CD4-positive, CD25-positive, alpha-beta regulatory T cell (primary cell): ENCODE data around the gene IER2. TPM values are rescaled to one million over a fixed set of nuclear protein-coding genes. Genes with fewer than 3 reads are reported as not detected.
A peak's percentile ranks its signal among the peaks of the same experiment; 100 is the strongest.

ENCODE experiments used
- ATAC-seq, 2 donors: fragments of 150-1000 bp; cut with Tn5 transposase; one replicate each; pipeline ENCODE4 v1.10.0; 2021; ENCODE audit warnings: low read depth in 2 of 2, moderate number of reproducible peaks in 2 of 2, moderate library complexity in 1 of 2
- DNase-seq, 3 donors: peaks; one replicate each; pipeline versions ENCODE4 v3.0.0 to v3.0.0-alpha.2; 2012 to 2022; ENCODE audit warnings: mixed read lengths in 1 of 3
- H3K27ac ChIP-seq: one replicate; pipeline ENCODE4 v1.7.0; 2013; ENCODE audit warnings: mild to moderate bottlenecking, low read length; ENCODE audit not compliant: insufficient read depth, poor library complexity, severe bottlenecking
- H3K27me3 ChIP-seq: one replicate; pipeline ENCODE4 v1.7.0; 2013; ENCODE audit warnings: low read length; ENCODE audit not compliant: control insufficient read depth, insufficient read depth
- H3K36me3 ChIP-seq: one replicate; pipeline ENCODE4 v1.7.0; 2013; ENCODE audit warnings: mild to moderate bottlenecking, low read length, moderate library complexity; ENCODE audit not compliant: control insufficient read depth, insufficient read depth
- H3K4me1 ChIP-seq: 2 replicates; pipeline ENCODE4 v1.7.0; 2013; ENCODE audit warnings: mild to moderate bottlenecking, low read length; ENCODE audit not compliant: insufficient read depth, control insufficient read depth, poor library complexity, severe bottlenecking
- H3K4me3 ChIP-seq: one replicate; pipeline ENCODE4 v1.7.0; 2013; ENCODE audit warnings: low read depth, mild to moderate bottlenecking, low read length, moderate library complexity
- H3K9me3 ChIP-seq, 2 experiments: 1 replicate in 1 of 2; 2 replicates in 1 of 2; pipeline ENCODE4 v1.7.0; 2013; ENCODE audit warnings: low read length in 2 of 2, mild to moderate bottlenecking in 1 of 2, moderate library complexity in 1 of 2; ENCODE audit not compliant: control insufficient read depth in 2 of 2
- H3K27ac Mint-ChIP-seq, 3 donors: one replicate each; pipeline ENCODE4 v1.8.0; 2020 to 2022; ENCODE audit warnings: mild to moderate bottlenecking in 3 of 3, mixed read lengths in 3 of 3, moderate library complexity in 2 of 3
- H3K27me3 Mint-ChIP-seq: one replicate; pipeline ENCODE4 v1.8.0; 2022; ENCODE audit warnings: mild to moderate bottlenecking, mixed read lengths
- H3K36me3 Mint-ChIP-seq: one replicate; pipeline ENCODE4 v1.8.0; 2020; ENCODE audit warnings: mixed read lengths
- H3K4me1 Mint-ChIP-seq, 4 donors: one replicate each; pipeline ENCODE4 v1.8.0; 2020 to 2022; ENCODE audit warnings: mixed read lengths in 4 of 4, mild to moderate bottlenecking in 1 of 4
- H3K4me3 Mint-ChIP-seq, 4 donors: one replicate each; pipeline ENCODE4 v1.8.0; 2020 to 2022; ENCODE audit warnings: mild to moderate bottlenecking in 4 of 4, mixed read lengths in 4 of 4, moderate library complexity in 3 of 4
- H3K9me3 Mint-ChIP-seq, 7 donors: one replicate each; pipeline ENCODE4 v1.8.0; 2020 to 2022; ENCODE audit warnings: mixed read lengths in 7 of 7, mild to moderate bottlenecking in 3 of 7, moderate library complexity in 2 of 7
- polyA plus RNA-seq, 4 donors: library from polyadenylated mRNA; unstranded; fragments of 300-500 nt; fragmentation: Illumina TruSeq; gene quantifications; one replicate each; pipeline ENCODE4 v1.2.3, GENCODE V29; 2021
- total RNA-seq: library from RNA; stranded (reverse); gene quantifications from one replicate; pipeline ENCODE4 v1.2.3, GENCODE V29; 2022

Gene IER2
- total and polyA plus RNA-seq, 5 donors from 2014 or later, result 144 to 478 (median 215) TPM

DNA sequence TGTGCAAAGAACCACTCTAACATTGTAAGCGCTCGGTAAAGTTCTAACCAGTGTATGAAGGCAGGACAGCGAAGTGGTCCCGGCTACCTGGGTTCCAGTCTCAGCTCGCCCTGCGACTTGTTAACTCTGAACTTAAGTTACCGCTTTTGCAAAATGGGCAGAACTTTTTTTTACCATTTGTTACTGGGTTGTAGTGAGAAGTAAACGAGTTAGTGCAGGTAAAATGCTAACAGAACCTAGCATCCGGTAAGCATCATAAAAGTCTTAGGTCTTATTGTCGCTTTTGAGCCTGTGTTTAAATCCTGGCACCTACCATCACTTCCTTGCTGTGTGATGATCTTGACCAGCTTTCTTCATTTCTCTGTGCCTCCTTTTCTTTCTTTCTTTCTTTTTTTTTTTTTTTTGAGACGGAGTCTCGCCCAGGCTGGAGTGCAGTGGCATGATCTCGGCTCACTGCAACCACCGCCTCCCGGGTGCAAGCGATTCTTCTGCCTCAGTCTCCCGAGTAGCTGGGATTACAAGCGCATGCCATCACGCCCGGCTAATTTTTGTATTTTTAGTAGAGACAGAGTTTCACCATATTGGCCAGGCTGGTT is 32.9 kb upstream of the IER2 start:
- Mint-ChIP-seq H3K4me1 (peaks cover 5 to 65% (median 17%) of the 10 kb centered on the region in 4 donors), H3K27ac (peak overlapping the region; percentile 16 to 87 (median 80)), H3K9me3 (no peaks in the 10 kb centered on the region), H3K27me3 (no peaks in the 10 kb centered on the region), H3K4me3 (peak overlapping the region; percentile 94 to 97 (median 95)), H3K36me3 (no peaks in the 10 kb centered on the region)
- Histone ChIP-seq H3K4me3 (peak overlapping the region; percentile 99), H3K9me3 (no peaks in the 10 kb centered on the region), H3K27me3 (no peaks in the 10 kb centered on the region), H3K27ac (peak overlapping the region; percentile 69), H3K36me3 (peaks cover 7% of the 10 kb centered on the region), H3K4me1 (peaks cover 42% of the 10 kb centered on the region)
- DNase-seq, result peak in 2 of 3 donors; percentile 60 to 64
- ATAC-seq, result peak; percentile 25 to 29

DNA sequence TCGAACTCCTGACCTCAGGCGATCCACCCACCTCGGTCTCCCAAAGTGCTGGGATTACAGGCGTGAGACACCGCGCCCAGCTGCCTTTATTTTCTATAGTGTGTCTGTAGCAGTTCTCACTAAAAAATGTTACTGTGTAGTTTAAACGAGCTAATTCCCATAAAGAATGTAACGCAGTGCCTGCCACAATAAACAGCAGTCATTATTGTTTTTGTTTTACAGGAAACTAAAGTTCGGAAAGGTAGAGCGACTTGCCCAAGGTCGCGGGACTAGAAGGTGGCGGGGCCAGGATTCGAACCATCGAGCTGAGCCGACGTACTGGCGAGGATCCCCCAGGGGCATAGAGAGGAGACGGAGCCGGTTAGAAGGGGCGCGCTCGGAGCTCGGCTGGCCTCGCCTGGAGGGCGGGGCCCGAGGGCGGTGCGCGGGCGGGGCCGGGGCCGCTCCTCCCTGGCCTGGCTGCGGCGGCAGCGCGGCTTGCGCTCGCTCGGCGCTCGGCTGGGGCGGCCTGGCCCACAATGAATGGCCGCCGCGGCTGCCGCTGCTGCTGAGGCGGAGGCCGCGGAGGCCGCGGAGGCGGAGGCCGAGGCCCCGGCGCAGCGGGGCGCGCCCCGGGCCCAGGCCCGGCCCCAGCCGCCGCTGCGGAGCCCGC is 32.3 kb upstream of the IER2 start, which contains the start of gene NACC1:
TSS of gene NACC1 (plus strand) at position 493 of the 652 bp plus-strand sequence. CDS start 16,944 bp downstream, outside the sequence.
- peaks cover 42% of the 10 kb centered on the region for H3K4me1 ChIP-seq
- peak within 1 kb of the TSS; percentile 99 for H3K4me3 ChIP-seq
- no peaks in the 10 kb centered on the region for H3K27me3 Mint-ChIP-seq

DNA sequence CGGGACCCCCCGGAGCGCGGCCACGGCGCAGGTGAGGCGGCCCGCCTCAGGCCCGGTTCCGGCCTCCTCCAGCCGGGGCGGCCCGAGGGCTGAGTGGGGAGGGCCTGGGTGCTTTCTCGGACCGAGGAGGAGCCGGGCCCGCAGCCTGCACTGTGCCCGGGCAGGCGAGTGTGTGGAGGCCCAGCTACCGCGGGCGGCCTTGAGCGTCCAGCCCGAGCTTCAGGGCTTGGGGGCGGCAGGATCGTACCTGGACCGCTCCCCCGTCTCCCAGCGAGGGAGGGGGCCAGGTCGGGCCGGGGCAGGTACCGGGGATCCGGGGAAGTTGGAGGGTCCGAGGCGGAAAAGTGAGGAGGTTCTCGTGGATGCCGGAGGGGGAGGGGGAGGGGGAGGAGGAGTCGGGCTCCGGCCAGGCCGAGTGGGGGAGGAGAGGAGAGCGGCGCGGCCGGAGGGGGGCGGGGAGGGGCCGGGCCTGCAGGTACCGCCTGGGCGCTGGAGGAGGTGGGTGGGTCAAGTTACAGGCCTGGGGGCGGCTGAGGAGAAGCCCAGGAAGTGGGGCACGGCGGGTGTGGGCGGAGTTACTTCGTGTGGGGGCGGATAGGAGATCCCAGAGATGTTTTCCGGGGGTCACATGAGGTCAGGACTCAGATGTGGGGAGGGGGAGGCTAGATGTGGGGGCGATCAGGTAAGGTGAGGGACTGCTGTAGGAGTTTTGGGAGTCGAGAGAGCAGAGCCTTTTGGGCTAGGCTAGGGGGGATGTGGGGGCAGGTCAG is 31.6 kb upstream of the IER2 start:
- Histone ChIP-seq H3K4me3 (peak overlapping the region; percentile 37), H3K9me3 (no peaks in the 10 kb centered on the region), H3K27ac (peak overlapping the region; percentile 51), H3K27me3 (no peaks in the 10 kb centered on the region), H3K36me3 (peaks cover 7% of the 10 kb centered on the region), H3K4me1 (peaks cover 42% of the 10 kb centered on the region)
- H3K27ac Mint-ChIP-seq, result peak overlapping the region; percentile 64 to 90 (median 80)
- H3K9me3 Mint-ChIP-seq, result no peaks in the 10 kb centered on the region
- peak overlapping the region; percentile 82 to 92 (median 86) for H3K4me3 Mint-ChIP-seq
- DNase-seq, result peak in 2 of 3 donors; percentile 42 to 47
- H3K36me3 Mint-ChIP-seq, result no peaks in the 10 kb centered on the region
- no peak for ATAC-seq
- H3K27me3 Mint-ChIP-seq, result no peaks in the 10 kb centered on the region
- peaks cover 5 to 72% (median 25%) of the 10 kb centered on the region in 4 donors for H3K4me1 Mint-ChIP-seq

More for the DNA sequence above, 32.3 kb upstream of the IER2 start, which contains the start of gene NACC1:
- no peaks in the 10 kb centered on the region for H3K9me3 Mint-ChIP-seq
- DNase-seq (peak; percentile 80 to 90 (median 89)), ATAC-seq (peak; percentile 86 to 87)
- H3K27ac ChIP-seq, result peak within 1 kb of the TSS; percentile 69
- no peaks in the 10 kb centered on the region for H3K36me3 Mint-ChIP-seq
- H3K27ac Mint-ChIP-seq, result peak within 1 kb of the TSS; percentile 80 to 90 (median 87)
- H3K4me3 Mint-ChIP-seq, result peak within 1 kb of the TSS; percentile 94 to 97 (median 95)
- peaks cover 7% of the 10 kb centered on the region for H3K36me3 ChIP-seq
- no peaks in the 10 kb centered on the region for H3K27me3 ChIP-seq
- H3K4me1 Mint-ChIP-seq, result peaks cover 5 to 68% (median 21%) of the 10 kb centered on the region in 4 donors
- no peaks in the 10 kb centered on the region for H3K9me3 ChIP-seq

DNA sequence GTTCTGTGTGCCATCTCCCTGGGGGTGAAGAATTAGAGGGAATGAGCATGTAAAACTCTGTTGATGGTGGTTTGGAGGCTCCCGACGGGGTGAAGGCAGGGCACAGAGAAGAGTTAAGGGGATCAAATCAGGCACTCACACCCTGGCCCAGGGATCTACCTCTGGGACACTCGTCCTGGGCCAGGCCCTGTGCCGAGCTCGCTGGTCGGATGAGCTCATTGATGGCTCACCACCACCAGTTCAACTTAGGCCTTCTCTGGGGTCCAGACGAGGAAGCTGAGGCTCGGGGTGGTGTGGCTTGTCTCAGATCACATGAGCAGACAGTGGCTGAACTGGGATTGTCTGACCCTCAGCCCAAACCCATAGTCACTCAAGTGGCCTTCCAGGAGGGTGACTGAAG is 30.6 kb upstream of the IER2 start:
- Histone ChIP-seq H3K27me3 (no peaks in the 10 kb centered on the region), H3K9me3 (no peaks in the 10 kb centered on the region), H3K4me3 (peak overlapping the region; percentile 37), H3K36me3 (peaks cover 7% of the 10 kb centered on the region), H3K27ac (no peak overlapping the region), H3K4me1 (peaks cover 42% of the 10 kb centered on the region)
- peaks cover 5 to 75% (median 28%) of the 10 kb centered on the region in 4 donors for H3K4me1 Mint-ChIP-seq
- DNase-seq (no peak), ATAC-seq (no peak)
- H3K36me3 Mint-ChIP-seq, result no peaks in the 10 kb centered on the region
- H3K4me3 Mint-ChIP-seq, result peak overlapping the region in 3 of 4 donors; percentile 82 to 88 (median 84)
- no peaks in the 10 kb centered on the region for H3K27me3 Mint-ChIP-seq
- peak overlapping the region; percentile 56 to 80 (median 64) for H3K27ac Mint-ChIP-seq
- H3K9me3 Mint-ChIP-seq, result no peaks in the 10 kb centered on the region

DNA sequence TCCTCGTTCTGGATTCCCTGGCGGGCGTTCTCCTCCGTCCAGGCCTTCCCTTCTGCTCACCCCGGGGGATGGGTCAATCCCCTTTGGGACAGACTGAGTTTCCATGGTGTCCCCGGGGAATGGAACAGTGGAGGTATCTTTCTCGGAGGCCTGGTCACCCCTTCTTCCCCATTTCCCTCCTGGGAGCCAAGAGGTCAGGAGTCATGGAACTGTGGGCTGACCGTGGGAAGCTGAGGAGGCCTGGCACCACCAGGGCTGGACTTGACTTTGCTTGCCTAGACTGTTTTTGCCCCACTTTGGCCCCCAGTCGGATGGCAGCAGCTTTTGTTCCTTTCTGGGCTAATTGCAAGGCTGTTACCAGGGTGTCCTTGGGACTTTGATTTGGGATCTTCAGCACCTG is 30.2 kb upstream of the IER2 start:
- peak overlapping the region; percentile 78 to 88 (median 83) for H3K4me3 Mint-ChIP-seq
- Histone ChIP-seq H3K27ac (no peak overlapping the region), H3K27me3 (no peaks in the 10 kb centered on the region), H3K36me3 (peaks cover 7% of the 10 kb centered on the region), H3K9me3 (no peaks in the 10 kb centered on the region), H3K4me1 (peaks cover 42% of the 10 kb centered on the region), H3K4me3 (no peak overlapping the region)
- no peaks in the 10 kb centered on the region for H3K27me3 Mint-ChIP-seq
- DNase-seq, result no peak
- H3K4me1 Mint-ChIP-seq, result peaks cover 5 to 73% (median 28%) of the 10 kb centered on the region in 4 donors
- H3K27ac Mint-ChIP-seq, result peak overlapping the region in 2 of 3 donors; percentile 60 to 69
- H3K9me3 Mint-ChIP-seq, result no peaks in the 10 kb centered on the region
- ATAC-seq, result no peak
- H3K36me3 Mint-ChIP-seq, result no peaks in the 10 kb centered on the region

DNA sequence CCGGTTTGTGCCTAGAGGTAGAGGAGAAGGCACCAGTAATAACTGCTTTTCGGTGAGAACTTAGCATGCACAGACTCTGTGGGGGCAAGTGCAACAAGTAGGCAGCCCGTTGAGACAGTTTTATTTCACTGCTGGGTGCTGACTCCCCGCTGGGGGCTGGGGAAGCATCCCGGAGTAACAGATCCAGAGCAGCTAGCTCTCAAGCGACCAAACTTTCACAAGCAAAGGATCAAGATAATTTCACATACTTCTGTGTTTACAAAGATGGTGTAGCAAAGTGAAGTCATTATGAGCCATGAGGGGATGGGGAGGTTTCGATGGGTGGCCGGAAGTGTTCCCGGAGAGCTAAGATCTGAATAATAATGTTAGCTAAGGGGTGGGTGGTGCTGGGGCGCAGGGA is 29.4 kb upstream of the IER2 start:
- Mint-ChIP-seq H3K9me3 (no peaks in the 10 kb centered on the region), H3K27me3 (no peaks in the 10 kb centered on the region), H3K4me1 (peaks cover 5 to 68% (median 28%) of the 10 kb centered on the region in 4 donors), H3K36me3 (no peaks in the 10 kb centered on the region), H3K4me3 (peak overlapping the region; percentile 56 to 90 (median 72)), H3K27ac (peak overlapping the region in 1 of 3 donors; percentile 69)
- H3K4me3 ChIP-seq, result no peak overlapping the region
- H3K27ac ChIP-seq, result no peak overlapping the region
- peaks cover 7% of the 10 kb centered on the region for H3K36me3 ChIP-seq
- no peak for ATAC-seq
- no peaks in the 10 kb centered on the region for H3K9me3 ChIP-seq
- no peaks in the 10 kb centered on the region for H3K27me3 ChIP-seq
- H3K4me1 ChIP-seq, result peaks cover 37% of the 10 kb centered on the region
- no peak for DNase-seq

DNA sequence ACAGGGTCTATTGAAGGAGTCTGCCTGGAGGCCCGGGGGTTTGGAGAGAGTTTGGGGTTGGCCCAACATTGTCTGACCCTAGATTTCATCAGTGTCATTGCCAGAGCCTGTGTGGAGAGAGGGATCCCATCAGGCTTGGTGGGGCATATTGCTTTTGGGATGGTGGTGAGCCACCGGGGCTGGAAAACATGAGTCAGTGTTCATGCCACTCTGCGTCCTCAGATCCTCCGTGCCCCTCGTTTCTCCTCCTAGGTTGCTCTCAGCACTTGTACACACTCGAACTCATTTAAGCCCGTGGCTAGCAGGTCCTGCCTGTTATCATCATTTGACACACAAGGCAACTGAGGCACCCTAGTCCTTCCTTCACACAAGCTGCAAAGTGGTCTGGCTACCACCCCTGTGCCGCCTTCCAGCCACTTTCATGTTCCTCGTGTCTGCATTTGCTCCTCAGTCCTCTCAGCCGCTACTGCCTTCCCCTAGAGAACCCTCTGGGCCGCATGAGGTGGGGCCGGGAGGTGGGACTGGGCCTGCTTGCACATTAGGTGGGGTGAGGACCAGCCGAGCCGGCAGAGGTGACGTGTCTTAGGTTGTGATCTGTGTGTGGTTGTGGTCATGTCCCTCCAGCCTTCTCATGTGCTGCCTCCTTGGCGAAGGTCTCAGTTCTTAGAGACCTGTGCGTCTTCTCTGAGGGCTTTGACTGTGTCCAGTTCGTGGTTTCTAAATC is 28.5 kb upstream of the IER2 start:
- Histone ChIP-seq H3K27ac (no peak overlapping the region), H3K9me3 (no peaks in the 10 kb centered on the region), H3K4me1 (peaks cover 28% of the 10 kb centered on the region), H3K36me3 (peaks cover 7% of the 10 kb centered on the region), H3K27me3 (no peaks in the 10 kb centered on the region), H3K4me3 (no peak overlapping the region)
- Mint-ChIP-seq H3K27ac (peak overlapping the region in 1 of 3 donors; percentile 28), H3K4me1 (peaks cover 5 to 61% (median 26%) of the 10 kb centered on the region in 4 donors), H3K4me3 (peak overlapping the region in 2 of 4 donors; percentile 16 to 90), H3K36me3 (no peaks in the 10 kb centered on the region), H3K9me3 (no peaks in the 10 kb centered on the region), H3K27me3 (no peaks in the 10 kb centered on the region)
- DNase-seq (no peak), ATAC-seq (no peak)
